Cardiac fibroblast (primary cell): ENCODE results near the gene PTPN6.
A peak's percentile ranks its signal among the peaks of the same experiment; 100 is the strongest.

ENCODE experiments used
- DNase-seq, 2 donors: peaks; one replicate each; pipeline versions ENCODE4 v3.0.0 to v3.0.0-alpha.2; 2010; ENCODE audit warnings: low read depth in 2 of 2
- H3K4me3 ChIP-seq, 2 donors: replicated peaks in 1 of 2; 1 replicate in 1 of 2; 2 replicates in 1 of 2; pipeline ENCODE4 v1.5.1; 2011; ENCODE audit warnings: low read depth in 2 of 2, low read length in 2 of 2, mild to moderate bottlenecking in 2 of 2, moderate library complexity in 1 of 2
- CTCF ChIP-seq: IDR thresholded peaks from one replicate; pipeline ENCODE4 v1.5.1; 2011; ENCODE audit warnings: low read depth, mild to moderate bottlenecking, low read length, inconsistent platforms

Gene PTPN6

DNA sequence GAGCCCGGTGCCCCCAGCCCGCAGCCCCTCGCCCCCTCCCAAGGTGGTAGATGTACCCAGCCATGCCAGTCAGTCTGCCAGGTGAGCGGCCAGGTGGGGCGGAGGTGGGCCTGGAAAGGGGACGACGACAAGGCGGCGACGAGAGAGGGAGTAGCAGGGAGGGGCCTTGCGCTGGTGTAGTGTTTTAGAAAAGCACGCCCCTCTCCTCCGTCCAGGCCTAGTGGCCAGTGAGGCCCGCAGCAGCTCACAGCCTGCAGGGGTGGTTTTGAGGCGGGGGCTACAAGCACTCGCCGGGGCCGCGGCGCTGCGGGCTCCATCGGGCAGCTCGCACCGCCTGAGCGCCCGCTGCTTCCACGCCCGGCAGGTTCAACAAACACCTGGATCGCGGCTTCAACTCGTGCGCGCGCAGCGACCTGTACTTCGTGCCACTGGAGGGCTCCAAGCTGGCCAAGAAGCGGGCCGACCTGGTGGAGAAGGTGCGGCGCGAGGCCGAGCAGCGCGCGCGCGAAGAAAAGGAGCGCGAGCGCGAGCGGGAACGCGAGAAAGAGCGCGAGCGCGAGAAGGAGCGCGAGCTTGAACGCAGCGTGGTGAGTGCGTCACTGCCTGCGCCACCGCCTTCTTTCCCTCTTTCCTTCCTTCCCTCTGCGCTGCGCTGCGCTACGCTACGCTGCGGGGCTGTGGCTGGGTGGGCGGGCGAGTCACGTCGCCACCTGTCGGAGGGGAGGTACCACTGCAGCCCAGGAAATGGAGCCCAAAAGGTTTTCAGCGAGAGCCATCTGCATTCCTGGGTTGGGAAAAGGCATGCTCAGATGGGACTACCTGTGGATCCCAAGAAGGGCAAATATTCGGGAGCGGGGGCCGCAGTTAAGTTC lies 13.4 kb upstream of the PTPN6 start:
- peak; percentile 95 for TF ChIP-seq CTCF
- peak overlapping the region; percentile 30 to 58 for H3K4me3 ChIP-seq
- peak; percentile 94 to 95 for DNase-seq

GRCh38 chr12:6938353-6939190 lies 12.6 kb upstream of the PTPN6 start:
- no peak for DNase-seq
- H3K4me3 ChIP-seq, result peak overlapping the region; percentile 5 to 58
- no peak for TF ChIP-seq CTCF

DNA sequence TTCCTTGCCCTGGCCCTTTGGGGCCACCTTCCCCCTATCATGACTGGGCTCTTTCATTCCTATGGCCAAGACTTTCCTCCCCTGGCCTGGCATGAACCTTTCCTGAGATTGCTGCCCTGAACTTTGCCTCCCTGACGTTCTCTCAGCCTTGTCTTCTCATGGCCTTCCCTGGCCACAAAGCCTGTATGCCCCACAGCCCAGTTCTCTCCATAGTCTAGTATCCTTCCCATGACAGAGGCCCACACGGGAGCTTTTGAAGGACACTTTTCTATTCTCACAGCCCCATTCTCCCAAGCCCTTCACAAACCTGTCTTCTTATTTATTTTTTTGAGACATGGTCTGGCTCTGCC lies 12.0 kb upstream of the PTPN6 start:
- DNase-seq, result no peak
- TF ChIP-seq CTCF, result no peak
- H3K4me3 ChIP-seq, result no peak overlapping the region

GRCh38 chr12:6941267-6941666 lies 9.9 kb upstream of the PTPN6 start:
- no peak for TF ChIP-seq CTCF
- no peak overlapping the region for H3K4me3 ChIP-seq
- DNase-seq, result no peak

DNA sequence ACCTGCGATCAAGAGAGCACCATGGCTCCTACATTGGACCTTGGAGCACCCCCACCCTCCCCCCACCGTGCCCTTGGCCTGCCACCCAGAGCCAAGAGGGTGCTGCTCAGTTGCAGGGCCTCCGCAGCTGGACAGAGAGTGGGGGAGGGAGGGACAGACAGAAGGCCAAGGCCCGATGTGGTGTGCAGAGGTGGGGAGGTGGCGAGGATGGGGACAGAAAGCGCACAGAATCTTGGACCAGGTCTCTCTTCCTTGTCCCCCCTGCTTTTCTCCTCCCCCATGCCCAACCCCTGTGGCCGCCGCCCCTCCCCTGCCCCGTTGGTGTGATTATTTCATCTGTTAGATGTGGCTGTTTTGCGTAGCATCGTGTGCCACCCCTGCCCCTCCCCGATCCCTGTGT lies 9.4 kb upstream of the PTPN6 start:
- no peak for DNase-seq
- no peak overlapping the region for H3K4me3 ChIP-seq
- no peak for TF ChIP-seq CTCF

DNA sequence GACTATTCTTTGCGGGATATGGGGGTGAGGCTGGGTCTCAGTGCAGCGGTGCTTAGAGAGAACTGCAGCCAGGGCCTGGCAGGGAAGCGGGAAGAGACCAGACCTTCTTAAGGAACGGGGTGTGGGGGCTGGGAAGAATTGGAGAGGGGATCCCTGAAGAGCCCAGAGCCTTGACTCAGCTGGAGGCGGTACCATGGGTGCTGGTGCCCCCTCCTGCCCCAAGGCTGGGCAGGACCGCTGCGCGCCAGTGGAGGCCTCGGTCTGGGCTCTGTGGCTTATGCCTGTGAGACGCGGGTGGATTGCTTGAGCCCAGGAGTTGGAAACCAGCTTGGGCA lies 8.9 kb upstream of the PTPN6 start:
- no peak for TF ChIP-seq CTCF
- H3K4me3 ChIP-seq, result no peak overlapping the region
- no peak for DNase-seq
